Activated naive CD8-positive, alpha-beta T cell treated with anti-CD3 and anti-CD28 coated beads, Interleukin-2, amount 10 ng/mL, durations not matched to agents 7 days and 5 days (primary cell): Measurements from ENCODE around the gene PCSK7. TPM values are rescaled to one million over a fixed set of nuclear protein-coding genes. Genes with fewer than 3 reads are reported as not detected.

Experiments used
- ATAC-seq: fragments of 150-1000 bp; cut with Tn5 transposase; one replicate; pipeline ENCODE4 v1.10.0; 2021; ENCODE audit warnings: low read depth, moderate library complexity
- POLR2A ChIA-PET: fragments of 350-600 bp; sonication (Branson Sonifier 250); formaldehyde crosslinking; loops from one replicate; lab custom pipeline; 2021; ENCODE audit warnings: antibody characterized with exemption; lab: Charles Lee
- DNase-seq: peaks from one replicate; pipeline ENCODE4 v3.0.0; 2021
- H3K27ac Mint-ChIP-seq: one replicate; pipeline ENCODE4 v1.8.0; 2022; ENCODE audit warnings: mild to moderate bottlenecking, mixed read lengths
- H3K27me3 Mint-ChIP-seq: one replicate; pipeline ENCODE4 v1.8.0; 2022; ENCODE audit warnings: mild to moderate bottlenecking, moderate library complexity, mixed read lengths
- H3K36me3 Mint-ChIP-seq: one replicate; pipeline ENCODE4 v1.8.0; 2021; ENCODE audit warnings: mild to moderate bottlenecking, mixed read lengths
- H3K4me1 Mint-ChIP-seq: one replicate; pipeline ENCODE4 v1.8.0; 2021; ENCODE audit warnings: mixed read lengths
- H3K4me3 Mint-ChIP-seq: one replicate; pipeline ENCODE4 v1.8.0; 2022; ENCODE audit warnings: mild to moderate bottlenecking, moderate library complexity, mixed read lengths
- H3K9me3 Mint-ChIP-seq: one replicate; pipeline ENCODE4 v1.8.0; 2021; ENCODE audit warnings: mixed read lengths
- total RNA-seq, 2 experiments: library from RNA; stranded (reverse); gene quantifications; one replicate each; pipeline ENCODE4 v1.2.3, GENCODE V29; 2021

Gene PCSK7
- total RNA-seq, 2 experiments from 2014 or later: 191 to 195 TPM

GRCh38 chr11:117154468-117154867, 77.4 kb downstream of the PCSK7 start:
- Mint-ChIP-seq H3K36me3 (peaks cover 26% of the 10 kb centered on the region), H3K27ac (no peak overlapping the region), H3K27me3 (no peaks in the 10 kb centered on the region), H3K9me3 (no peaks in the 10 kb centered on the region), H3K4me1 (peaks cover 12% of the 10 kb centered on the region), H3K4me3 (no peak overlapping the region)
- DNase-seq (no peak), ATAC-seq (no peak)
- POLR2A ChIA-PET: no interaction called here

Other genes with a start within 250 kb of the PCSK7 start
- gene SIK3, start 133.6 kb downstream of the PCSK7 start, total RNA-seq: 10 to 100 TPM; 44.7 to 45.8 TPM
- gene PAFAH1B2, start 87.8 kb downstream of the PCSK7 start, total RNA-seq: 10 to 100 TPM; 58.5 to 60.4 TPM
- gene SIDT2, start 53.3 kb downstream of the PCSK7 start, total RNA-seq: 10 to 100 TPM; 34.9 to 35.0 TPM
- 1 to 10 TPM; 6.2 to 6.4 TPM for gene TAGLN, start 32.7 kb downstream of the PCSK7 start, total RNA-seq
- gene RNF214, start 598 bp upstream of the PCSK7 start, total RNA-seq: 10 to 100 TPM; 22.6 to 26.0 TPM
- gene BACE1-AS, start 59.3 kb upstream of the PCSK7 start, total RNA-seq: 1 to 10 TPM; 8.0 to 8.5 TPM
- gene BACE1, start 84.2 kb upstream of the PCSK7 start, total RNA-seq: 1 to 10 TPM; 1.1 to 2.6 TPM
- gene CEP164, start 95.8 kb upstream of the PCSK7 start, total RNA-seq: 10 to 100 TPM; 37.5 to 37.7 TPM